Myocyte (in vitro differentiated cells): ENCODE data around the gene TCEA2. TPM values are rescaled to one million over a fixed set of nuclear protein-coding genes. Genes with fewer than 3 reads are reported as not detected.

Experiments used
- DNase-seq: peaks from one replicate; pipeline ENCODE4 v3.0.0-alpha.2; 2012; ENCODE audit warnings: low read depth
- total RNA-seq: library from RNA; depleted of rRNA; stranded (reverse); fragments of >200 nt; gene quantifications from 2 replicates; pipeline ENCODE4 v1.2.3, GENCODE V29; 2014

Gene TCEA2
- total RNA-seq, 1 donor from 2014 or later = 21.6 TPM

GRCh38 chr20:64035066-64035932 is 27.7 kb upstream of the TCEA2 start:
- no peak for DNase-seq

GRCh38 chr20:64035933-64036345 is 27.1 kb upstream of the TCEA2 start, which contains the start of gene C20orf204:
C20orf204 (plus strand) TSS chr20:64036182; CDS start chr20:64036324, 142 bp downstream.
- DNase-seq = no peak

- peak; percentile 69 for DNase-seq
Observed at GRCh38 chr20:64036346-64037198, 26.4 kb upstream of the TCEA2 start.

GRCh38 chr20:64037199-64037497 is 25.9 kb upstream of the TCEA2 start:
- DNase-seq = no peak

GRCh38 chr20:64037498-64038213 is 25.3 kb upstream of the TCEA2 start:
- no peak for DNase-seq

GRCh38 chr20:64038224-64038564 is 24.8 kb upstream of the TCEA2 start:
- no peak for DNase-seq

- peak; percentile 53 for DNase-seq
Observed at GRCh38 chr20:64038565-64039292, 24.3 kb upstream of the TCEA2 start.

GRCh38 chr20:64039293-64040160 is 23.5 kb upstream of the TCEA2 start:
- DNase-seq = no peak

GRCh38 chr20:64040231-64041039 is 22.6 kb upstream of the TCEA2 start:
- DNase-seq = no peak

- no peak for DNase-seq
Observed at GRCh38 chr20:64041040-64041780, 21.8 kb upstream of the TCEA2 start.

GRCh38 chr20:64041781-64042053 is 21.3 kb upstream of the TCEA2 start:
- DNase-seq = no peak

- no peak for DNase-seq
Observed at GRCh38 chr20:64042054-64042781, 20.8 kb upstream of the TCEA2 start.

GRCh38 chr20:64043768-64044167 is 19.2 kb upstream of the TCEA2 start:
- no peak for DNase-seq

GRCh38 chr20:64044484-64045247 is 18.3 kb upstream of the TCEA2 start:
- peak; percentile 41 for DNase-seq

GRCh38 chr20:64045346-64046011 is 17.5 kb upstream of the TCEA2 start:
- DNase-seq = no peak

- no peak for DNase-seq
Observed at GRCh38 chr20:64047046-64047389, 16.0 kb upstream of the TCEA2 start.

GRCh38 chr20:64047968-64048401 is 15.0 kb upstream of the TCEA2 start:
- no peak for DNase-seq
